ENCODE results near the gene PTPRT.
A peak's percentile ranks its signal among the peaks of the same experiment; 100 is the strongest.

Gene PTPRT

DNA sequence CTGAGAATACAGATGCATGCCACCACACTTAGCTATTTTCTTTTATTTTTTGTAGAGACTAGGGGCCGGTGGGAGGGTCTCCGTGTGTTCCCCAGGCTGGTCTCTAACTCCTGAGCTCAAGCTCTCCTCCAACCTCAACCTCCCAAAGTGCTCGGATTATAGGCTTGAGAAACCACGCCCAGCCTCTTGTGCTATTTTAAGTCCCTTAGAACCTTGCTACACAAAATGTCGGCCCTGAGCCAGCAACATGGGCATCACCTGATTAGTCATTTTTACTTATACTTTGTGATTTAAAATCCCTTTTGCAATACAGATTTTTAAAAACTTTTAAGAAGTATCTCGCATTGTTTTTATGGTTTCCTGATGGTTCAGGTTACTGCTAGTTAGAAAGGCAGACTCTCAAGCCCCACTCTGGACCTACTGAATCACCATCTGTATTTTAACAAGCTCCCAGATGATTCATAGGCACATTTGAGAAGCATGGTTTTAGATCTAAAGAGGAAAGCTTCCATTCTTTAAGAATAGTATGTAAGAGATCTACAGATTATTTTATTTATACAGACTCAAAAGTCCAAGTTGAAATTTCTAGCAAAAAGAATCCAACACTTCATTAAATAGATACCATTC, 186.3 kb downstream of the PTPRT start:
- Histone ChIP-seq H3K4me1 (ENCODE audit: insufficient read depth, low read length) (no peaks in the 10 kb centered on the region), H3K9ac (ENCODE audit: low read depth, low read length) (no peak overlapping the region), H3K36me3 (ENCODE audit: insufficient read depth, low read length) (no peaks in the 10 kb centered on the region), H3K27me3 (ENCODE audit: insufficient read depth, low read length) (no peaks in the 10 kb centered on the region), H3K9me3 (ENCODE audit: insufficient read depth, low read depth, low read length) (no peaks in the 10 kb centered on the region), H3K4me3 (ENCODE audit: low read length) (no peak overlapping the region), H3K27ac (ENCODE audit: low read depth, low read length) (no peak overlapping the region)
- 91% methylated on average over 6 of the region's 6 CpGs for WGBS

DNA sequence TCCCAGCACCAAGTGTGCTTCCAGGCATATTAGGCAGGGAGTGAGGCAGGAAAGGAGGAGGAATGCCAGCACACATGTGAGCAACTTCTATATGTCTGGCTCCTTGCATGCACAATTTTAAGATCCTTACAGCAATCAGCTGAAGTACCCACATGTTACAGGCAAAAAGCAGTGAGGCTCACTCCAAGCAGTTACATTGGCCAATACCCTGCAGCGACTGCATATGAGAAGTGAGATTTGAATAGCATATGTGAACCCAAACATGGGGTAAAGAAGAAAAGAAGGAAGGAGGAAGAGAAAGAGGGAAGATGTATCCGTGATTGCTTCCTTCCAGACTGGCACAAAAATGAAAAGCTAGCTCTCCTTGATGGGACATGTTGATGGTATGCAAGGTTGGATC, 193.6 kb downstream of the PTPRT start:
- H3K9ac ChIP-seq (ENCODE audit: low read depth, low read length): no peak overlapping the region
- no peaks in the 10 kb centered on the region for H3K27me3 ChIP-seq (ENCODE audit: insufficient read depth, low read length)
- peaks cover 2% of the 10 kb centered on the region; the same call in 1 of the 2 replicates for H3K4me1 ChIP-seq (ENCODE audit: insufficient read depth, low read length)
- H3K9me3 ChIP-seq (ENCODE audit: insufficient read depth, low read depth, low read length): no peaks in the 10 kb centered on the region
- H3K36me3 ChIP-seq (ENCODE audit: insufficient read depth, low read length): no peaks in the 10 kb centered on the region
- H3K4me3 ChIP-seq (ENCODE audit: low read length): no peak overlapping the region
- H3K27ac ChIP-seq (ENCODE audit: low read depth, low read length): no peak overlapping the region
- 92% methylated on average over 2 of the region's 2 CpGs for WGBS

DNA sequence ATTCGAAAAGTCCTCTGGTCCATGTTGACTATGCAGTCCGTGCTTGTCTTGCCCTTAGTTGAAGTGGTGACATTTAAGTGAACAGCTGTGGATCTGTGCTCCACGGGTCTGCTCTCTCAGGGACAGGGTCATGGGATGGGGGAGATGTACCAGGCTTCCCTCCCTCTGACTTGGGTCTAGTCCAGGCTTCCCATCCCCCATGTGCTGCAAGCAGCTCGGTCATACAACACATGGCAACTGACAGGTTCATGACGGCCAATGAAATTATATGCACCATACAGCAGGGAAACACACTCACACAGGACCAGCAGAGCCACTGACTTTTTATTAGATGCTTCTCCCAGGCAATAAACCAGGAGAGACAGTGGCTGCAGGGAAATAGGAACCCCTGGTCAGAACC, 201.4 kb downstream of the PTPRT start:
- no peak overlapping the region for H3K9ac ChIP-seq (ENCODE audit: low read depth, low read length)
- WGBS: 87% methylated on average over 5 of the region's 5 CpGs
- peaks cover 11% of the 10 kb centered on the region for H3K4me1 ChIP-seq (ENCODE audit: insufficient read depth, low read length)
- H3K9me3 ChIP-seq (ENCODE audit: insufficient read depth, low read depth, low read length): no peaks in the 10 kb centered on the region
- no peak overlapping the region for H3K4me3 ChIP-seq (ENCODE audit: low read length)
- no peaks in the 10 kb centered on the region for H3K36me3 ChIP-seq (ENCODE audit: insufficient read depth, low read length)
- H3K27me3 ChIP-seq (ENCODE audit: insufficient read depth, low read length): no peaks in the 10 kb centered on the region
- no peak overlapping the region for H3K27ac ChIP-seq (ENCODE audit: low read depth, low read length)

DNA sequence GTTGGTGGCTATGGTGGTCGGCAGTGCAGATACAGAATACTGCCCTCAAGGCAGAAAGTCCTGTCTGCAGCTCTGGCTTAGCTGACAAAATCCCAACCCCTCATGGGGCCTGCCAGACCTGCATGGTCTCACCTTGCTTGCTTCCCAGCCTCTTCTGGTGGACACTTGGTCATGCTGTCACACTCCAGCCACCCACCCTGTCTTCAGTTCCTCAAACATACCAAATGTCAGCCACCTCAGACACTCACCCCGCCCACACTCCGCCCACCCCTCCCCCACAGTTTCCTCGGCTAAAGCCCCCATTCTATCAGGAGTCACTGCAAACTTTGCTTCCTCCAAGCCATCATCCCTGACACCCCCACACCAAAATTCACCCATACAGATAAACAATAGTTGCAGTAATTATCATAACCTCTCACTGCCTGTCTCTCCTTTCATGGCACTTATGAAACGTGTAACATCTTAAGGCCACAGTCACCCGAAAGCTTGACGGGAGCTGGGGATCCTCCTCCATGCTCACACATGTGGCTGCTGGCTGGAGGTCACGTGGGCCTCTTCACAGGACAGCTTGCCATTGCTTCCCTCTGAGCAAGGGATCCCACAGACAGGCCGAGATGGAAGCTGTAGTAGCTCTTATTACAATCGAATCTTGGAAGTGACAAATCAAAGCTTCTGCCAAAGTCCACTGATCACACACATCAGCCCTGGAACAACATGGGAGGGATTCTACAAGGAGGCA, 202.2 kb downstream of the PTPRT start:
- Histone ChIP-seq H3K9ac (ENCODE audit: low read depth, low read length) (no peak overlapping the region), H3K9me3 (ENCODE audit: insufficient read depth, low read depth, low read length) (no peaks in the 10 kb centered on the region), H3K4me1 (ENCODE audit: insufficient read depth, low read length) (peaks cover 18% of the 10 kb centered on the region), H3K36me3 (ENCODE audit: insufficient read depth, low read length) (no peaks in the 10 kb centered on the region), H3K27ac (ENCODE audit: low read depth, low read length) (no peak overlapping the region), H3K27me3 (ENCODE audit: insufficient read depth, low read length) (no peaks in the 10 kb centered on the region), H3K4me3 (ENCODE audit: low read length) (no peak overlapping the region)
- 86% methylated on average over 10 of the region's 10 CpGs for WGBS

DNA sequence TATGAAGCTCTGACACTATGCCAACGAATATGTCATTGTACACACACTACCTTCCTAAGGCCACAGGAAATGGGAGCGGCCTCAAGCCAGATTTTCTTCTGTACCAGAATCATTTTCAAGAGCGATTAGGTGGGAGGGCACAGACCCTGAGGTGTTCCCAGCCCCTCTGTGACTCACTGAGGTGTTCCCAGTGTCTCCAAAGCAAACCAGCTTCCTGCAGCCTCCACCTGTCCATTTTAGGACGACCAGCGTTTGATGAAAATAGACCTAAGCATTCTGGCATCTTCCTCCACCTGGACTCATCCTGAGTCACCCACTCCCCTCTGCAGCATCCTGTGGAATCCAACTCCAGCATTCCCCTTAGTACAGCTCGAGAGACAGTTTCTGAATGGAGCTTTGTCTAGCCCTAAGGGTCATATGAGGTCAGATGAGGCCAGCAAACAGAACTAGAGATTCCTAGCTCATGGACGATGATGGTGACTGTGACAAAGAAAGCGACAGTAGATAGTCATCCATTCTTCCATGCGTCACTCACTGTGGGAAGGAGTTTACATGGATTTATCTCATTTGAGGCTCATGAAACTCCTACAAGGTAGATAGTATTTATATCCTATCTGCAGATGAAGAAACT, 203.4 kb downstream of the PTPRT start:
- H3K27ac ChIP-seq (ENCODE audit: low read depth, low read length): no peak overlapping the region
- peaks cover 3% of the 10 kb centered on the region; the same call in 1 of the 2 replicates for H3K27me3 ChIP-seq (ENCODE audit: insufficient read depth, low read length)
- no peaks in the 10 kb centered on the region for H3K36me3 ChIP-seq (ENCODE audit: insufficient read depth, low read length)
- H3K9me3 ChIP-seq (ENCODE audit: insufficient read depth, low read depth, low read length): no peaks in the 10 kb centered on the region
- H3K4me3 ChIP-seq (ENCODE audit: low read length): no peak overlapping the region
- WGBS: 87% methylated on average over 9 of the region's 9 CpGs
- H3K9ac ChIP-seq (ENCODE audit: low read depth, low read length): no peak overlapping the region
- H3K4me1 ChIP-seq (ENCODE audit: insufficient read depth, low read length): peaks cover 17% of the 10 kb centered on the region

DNA sequence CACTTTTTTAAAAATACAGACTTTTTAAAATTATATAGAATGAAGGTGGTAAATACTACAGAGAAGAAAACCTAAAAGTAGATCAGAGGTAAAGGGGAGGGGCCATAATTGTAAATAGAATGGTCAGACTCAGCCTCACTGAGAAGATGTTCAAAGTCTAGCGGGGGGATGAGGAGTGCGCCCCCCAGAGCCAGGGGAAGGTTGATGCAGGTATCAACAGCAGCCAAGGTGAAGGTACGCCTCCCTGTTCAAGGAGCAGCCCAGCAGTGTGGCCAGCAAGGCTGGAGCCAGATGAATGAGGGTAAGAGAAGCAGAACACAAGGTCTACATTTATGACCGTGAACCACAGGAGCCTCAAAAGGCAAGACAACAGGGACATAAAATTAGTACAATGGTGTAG, 204.1 kb downstream of the PTPRT start:
- H3K4me1 ChIP-seq (ENCODE audit: insufficient read depth, low read length): peaks cover 15% of the 10 kb centered on the region
- H3K27ac ChIP-seq (ENCODE audit: low read depth, low read length): no peak overlapping the region
- H3K36me3 ChIP-seq (ENCODE audit: insufficient read depth, low read length): no peaks in the 10 kb centered on the region
- H3K9me3 ChIP-seq (ENCODE audit: insufficient read depth, low read depth, low read length): no peaks in the 10 kb centered on the region
- 92% methylated on average over 4 of the region's 4 CpGs for WGBS
- H3K9ac ChIP-seq (ENCODE audit: low read depth, low read length): no peak overlapping the region
- peaks cover 4% of the 10 kb centered on the region; the same call in 1 of the 2 replicates for H3K27me3 ChIP-seq (ENCODE audit: insufficient read depth, low read length)
- H3K4me3 ChIP-seq (ENCODE audit: low read length): no peak overlapping the region

DNA sequence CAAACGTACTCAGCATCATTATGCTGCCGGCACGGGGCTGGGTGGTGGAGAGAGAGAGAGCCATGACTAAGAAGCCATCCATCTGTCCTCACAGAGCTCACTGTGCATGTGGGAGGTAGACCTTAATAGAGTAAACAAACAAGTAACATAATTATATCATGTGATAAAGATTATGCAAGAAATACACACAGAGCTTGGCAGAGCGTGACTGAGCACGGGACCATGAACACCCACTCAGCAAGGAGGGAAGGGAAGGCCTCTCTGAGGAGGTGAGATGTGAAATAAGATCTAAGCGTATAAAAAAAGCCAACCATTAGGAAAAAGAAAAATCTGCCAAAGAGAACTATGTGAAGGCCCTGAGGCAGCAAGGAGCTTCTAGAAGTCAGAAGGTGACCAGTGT, 207.5 kb downstream of the PTPRT start:
- H3K4me3 ChIP-seq (ENCODE audit: low read length): no peak overlapping the region
- H3K27me3 ChIP-seq (ENCODE audit: insufficient read depth, low read length): peaks cover 4% of the 10 kb centered on the region; the same call in 1 of the 2 replicates
- H3K27ac ChIP-seq (ENCODE audit: low read depth, low read length): no peak overlapping the region
- no peak overlapping the region for H3K9ac ChIP-seq (ENCODE audit: low read depth, low read length)
- H3K4me1 ChIP-seq (ENCODE audit: insufficient read depth, low read length): peaks cover 31% of the 10 kb centered on the region
- H3K9me3 ChIP-seq (ENCODE audit: insufficient read depth, low read depth, low read length): no peaks in the 10 kb centered on the region
- WGBS: 97% methylated on average over 3 of the region's 6 CpGs
- H3K36me3 ChIP-seq (ENCODE audit: insufficient read depth, low read length): no peaks in the 10 kb centered on the region

DNA sequence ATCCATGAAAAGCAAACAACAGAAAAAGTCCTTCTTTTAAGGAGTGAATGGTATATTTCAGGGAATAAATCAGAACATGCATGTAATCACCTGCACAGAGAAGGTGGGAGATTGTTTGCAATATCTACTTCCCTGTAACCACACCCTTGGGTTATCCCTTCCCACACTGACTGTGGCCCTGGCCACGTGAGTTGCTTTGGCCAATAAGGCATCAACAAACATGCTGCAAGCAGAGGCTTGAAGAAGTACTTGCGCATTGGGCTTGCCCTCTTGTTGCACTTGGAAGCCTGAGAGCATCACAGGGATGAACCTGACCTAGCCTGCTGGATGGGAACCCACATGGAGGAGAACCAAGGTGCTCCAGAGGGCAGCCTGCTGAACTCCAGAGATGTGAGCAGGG, 208.5 kb downstream of the PTPRT start:
- H3K36me3 ChIP-seq (ENCODE audit: insufficient read depth, low read length): no peaks in the 10 kb centered on the region
- H3K4me1 ChIP-seq (ENCODE audit: insufficient read depth, low read length): peaks cover 31% of the 10 kb centered on the region
- no peak overlapping the region for H3K9ac ChIP-seq (ENCODE audit: low read depth, low read length)
- WGBS: 81% methylated on average over 2 of the region's 2 CpGs
- H3K27me3 ChIP-seq (ENCODE audit: insufficient read depth, low read length): peaks cover 4% of the 10 kb centered on the region; the same call in 1 of the 2 replicates
- H3K9me3 ChIP-seq (ENCODE audit: insufficient read depth, low read depth, low read length): no peaks in the 10 kb centered on the region
- no peak overlapping the region for H3K4me3 ChIP-seq (ENCODE audit: low read length)
- no peak overlapping the region for H3K27ac ChIP-seq (ENCODE audit: low read depth, low read length)

DNA sequence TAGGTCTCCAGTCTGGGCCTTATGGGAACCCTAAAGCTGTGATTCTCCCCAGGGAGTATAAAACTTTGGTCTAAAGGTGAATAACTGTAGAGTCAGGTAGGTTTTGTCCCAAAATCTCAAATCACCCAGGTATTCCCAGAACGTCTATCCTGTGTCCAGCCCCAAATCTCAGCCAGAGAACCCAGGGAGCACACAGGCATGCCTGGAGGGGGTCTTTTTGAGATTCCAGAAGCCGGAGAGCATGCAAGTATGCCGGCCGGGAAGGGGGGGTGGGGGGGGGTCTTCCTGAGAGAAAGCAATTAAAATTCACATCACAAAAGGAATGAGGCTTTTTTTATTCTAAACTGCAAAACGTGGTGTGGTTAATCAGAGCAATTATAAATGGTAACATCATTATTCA, 210.0 kb downstream of the PTPRT start:
- H3K36me3 ChIP-seq (ENCODE audit: insufficient read depth, low read length): no peaks in the 10 kb centered on the region
- H3K27me3 ChIP-seq (ENCODE audit: insufficient read depth, low read length): peaks cover 4% of the 10 kb centered on the region; the same call in 1 of the 2 replicates
- peak overlapping the region; percentile 32; the same call in 1 of the 2 replicates for H3K27ac ChIP-seq (ENCODE audit: low read depth, low read length)
- no peaks in the 10 kb centered on the region for H3K9me3 ChIP-seq (ENCODE audit: insufficient read depth, low read depth, low read length)
- H3K4me3 ChIP-seq (ENCODE audit: low read length): peak overlapping the region; percentile 8; the same call in 1 of the 2 replicates
- WGBS: 29% methylated on average over 1 of the region's 5 CpGs
- no peak overlapping the region for H3K9ac ChIP-seq (ENCODE audit: low read depth, low read length)
- peaks cover 31% of the 10 kb centered on the region for H3K4me1 ChIP-seq (ENCODE audit: insufficient read depth, low read length)

DNA sequence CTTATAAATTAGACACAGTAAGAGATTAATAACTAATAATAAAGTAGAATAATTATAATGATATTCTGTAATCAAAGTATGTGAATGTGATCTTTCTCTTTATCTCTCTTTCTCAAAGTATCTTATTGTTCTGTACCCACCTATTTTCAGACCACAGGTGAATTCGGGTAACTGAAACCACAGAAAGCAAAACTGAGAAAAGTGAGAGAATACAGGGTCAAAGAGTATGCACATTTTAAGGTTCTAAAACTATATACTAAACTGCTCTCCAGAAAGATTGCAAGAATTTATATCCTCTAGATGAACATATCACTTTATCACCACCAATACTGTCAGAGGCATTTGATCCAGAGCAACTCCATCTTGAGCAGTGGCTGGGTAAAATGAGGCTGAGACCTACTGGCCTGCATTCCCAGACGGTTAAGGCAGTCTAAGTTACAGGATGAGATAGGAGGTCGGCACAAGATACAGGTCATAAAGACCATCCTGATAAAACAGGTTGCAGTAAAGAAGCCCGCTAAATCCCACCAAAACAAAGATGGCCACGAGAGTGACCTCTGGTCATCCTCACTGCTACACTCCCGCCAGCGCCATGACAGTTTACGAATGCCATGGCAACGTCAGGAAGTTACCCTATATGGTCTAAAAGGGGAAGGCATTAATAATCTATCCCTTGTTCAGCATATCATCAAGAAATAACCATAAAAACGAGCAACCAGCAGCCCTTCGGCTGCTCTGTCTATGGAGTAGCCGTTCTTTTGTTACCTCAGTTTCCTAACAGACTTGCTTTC, 211.3 kb downstream of the PTPRT start:
- Histone ChIP-seq H3K4me1 (ENCODE audit: insufficient read depth, low read length) (peaks cover 28% of the 10 kb centered on the region), H3K9ac (ENCODE audit: low read depth, low read length) (no peak overlapping the region)
- 92% methylated on average over 12 of the region's 12 CpGs for WGBS

DNA sequence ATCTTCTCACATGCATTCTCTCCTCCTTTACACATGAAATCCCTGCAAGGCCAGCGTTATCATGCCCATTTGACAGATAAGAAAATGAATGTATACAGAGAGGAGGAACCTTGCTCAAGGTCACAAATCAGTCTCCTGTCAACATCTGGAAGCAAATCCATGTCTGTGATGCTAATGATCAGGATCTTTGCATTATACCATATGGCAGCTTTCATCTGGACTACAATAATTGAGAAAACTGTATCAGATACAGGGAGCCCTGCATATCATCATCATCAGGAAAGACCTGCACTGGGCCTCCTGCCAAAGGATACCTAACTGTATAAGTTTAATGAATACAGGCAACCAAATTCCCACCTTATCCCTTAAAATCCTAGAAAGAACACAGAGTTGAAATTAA, 213.7 kb downstream of the PTPRT start:
- H3K4me3 ChIP-seq (ENCODE audit: low read length): no peak overlapping the region
- no peaks in the 10 kb centered on the region for H3K9me3 ChIP-seq (ENCODE audit: insufficient read depth, low read depth, low read length)
- WGBS: 83% methylated on average over 1 of the region's 1 CpG
- no peak overlapping the region for H3K27ac ChIP-seq (ENCODE audit: low read depth, low read length)
- peaks cover 22% of the 10 kb centered on the region for H3K4me1 ChIP-seq (ENCODE audit: insufficient read depth, low read length)
- H3K36me3 ChIP-seq (ENCODE audit: insufficient read depth, low read length): no peaks in the 10 kb centered on the region
- H3K27me3 ChIP-seq (ENCODE audit: insufficient read depth, low read length): no peaks in the 10 kb centered on the region
- H3K9ac ChIP-seq (ENCODE audit: low read depth, low read length): no peak overlapping the region

More for the DNA sequence above, 211.3 kb downstream of the PTPRT start:
- peaks cover 4% of the 10 kb centered on the region; the same call in 1 of the 2 replicates for H3K27me3 ChIP-seq (ENCODE audit: insufficient read depth, low read length)
- no peak overlapping the region for H3K27ac ChIP-seq (ENCODE audit: low read depth, low read length)
- H3K9me3 ChIP-seq (ENCODE audit: insufficient read depth, low read depth, low read length): no peaks in the 10 kb centered on the region
- no peaks in the 10 kb centered on the region for H3K36me3 ChIP-seq (ENCODE audit: insufficient read depth, low read length)
- no peak overlapping the region for H3K4me3 ChIP-seq (ENCODE audit: low read length)

Data from HUES64 (cell line).